HG02852 (cell line): Measurements from ENCODE around the gene C5orf15.

Source experiments
- ATAC-seq: cut with Tn5 transposase; IDR thresholded peaks from one replicate; pipeline ENCODE4 v1.9.1; 2021; ENCODE audit warnings: mild to moderate bottlenecking, moderate library complexity; ENCODE audit not compliant: unreplicated experiment

Gene C5orf15

DNA sequence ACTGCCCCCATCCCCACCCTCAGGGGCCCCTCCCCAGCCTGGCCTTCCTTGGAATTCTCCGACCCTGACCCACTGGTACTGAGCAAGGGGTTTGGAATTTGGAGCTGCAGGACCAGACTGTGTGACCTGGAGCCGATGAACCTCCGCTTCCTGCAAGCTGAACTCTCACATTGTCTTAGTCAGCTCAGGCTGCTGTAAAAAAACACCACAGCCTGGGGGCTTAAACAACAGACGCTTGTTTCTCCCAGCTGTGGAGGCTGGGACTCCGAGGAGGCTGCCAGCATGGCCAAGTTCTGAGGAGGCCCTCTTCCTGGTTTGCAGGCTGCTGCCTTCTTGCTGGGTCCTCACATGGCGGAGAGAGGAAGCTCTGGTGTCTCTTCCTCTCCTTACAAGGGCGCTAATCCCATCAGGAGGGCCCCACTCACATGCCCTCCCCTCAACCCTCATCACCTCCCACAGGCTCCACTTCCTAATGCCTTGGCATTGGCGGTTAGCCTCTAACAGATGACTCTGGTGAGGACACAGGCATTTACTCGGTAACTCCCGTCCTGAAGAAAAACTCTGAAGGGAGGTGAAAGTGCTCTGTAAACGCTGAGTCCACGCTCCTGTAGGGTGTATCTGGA lies 42.4 kb downstream of the C5orf15 start:
- ATAC-seq, result no peak

DNA sequence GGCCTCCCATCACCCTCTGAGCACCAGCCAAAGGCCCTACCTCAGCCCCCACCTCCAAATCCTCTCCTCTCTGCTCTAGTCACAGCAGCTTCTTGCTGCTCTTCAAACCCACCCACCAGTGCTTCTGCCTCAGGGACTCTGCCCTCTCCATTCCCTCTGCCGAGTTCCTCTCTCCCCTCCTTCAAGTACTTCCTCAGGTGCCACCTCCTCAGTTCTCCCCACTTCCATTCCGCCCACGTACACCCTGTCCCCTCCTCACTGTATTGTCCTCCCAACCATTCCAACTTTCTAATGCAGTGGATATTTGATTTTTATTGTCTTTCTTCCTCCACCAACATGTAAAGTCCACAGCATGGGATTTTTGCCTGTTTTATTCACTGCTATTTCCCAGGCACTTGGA lies 43.2 kb downstream of the C5orf15 start:
- ATAC-seq, result no peak

DNA sequence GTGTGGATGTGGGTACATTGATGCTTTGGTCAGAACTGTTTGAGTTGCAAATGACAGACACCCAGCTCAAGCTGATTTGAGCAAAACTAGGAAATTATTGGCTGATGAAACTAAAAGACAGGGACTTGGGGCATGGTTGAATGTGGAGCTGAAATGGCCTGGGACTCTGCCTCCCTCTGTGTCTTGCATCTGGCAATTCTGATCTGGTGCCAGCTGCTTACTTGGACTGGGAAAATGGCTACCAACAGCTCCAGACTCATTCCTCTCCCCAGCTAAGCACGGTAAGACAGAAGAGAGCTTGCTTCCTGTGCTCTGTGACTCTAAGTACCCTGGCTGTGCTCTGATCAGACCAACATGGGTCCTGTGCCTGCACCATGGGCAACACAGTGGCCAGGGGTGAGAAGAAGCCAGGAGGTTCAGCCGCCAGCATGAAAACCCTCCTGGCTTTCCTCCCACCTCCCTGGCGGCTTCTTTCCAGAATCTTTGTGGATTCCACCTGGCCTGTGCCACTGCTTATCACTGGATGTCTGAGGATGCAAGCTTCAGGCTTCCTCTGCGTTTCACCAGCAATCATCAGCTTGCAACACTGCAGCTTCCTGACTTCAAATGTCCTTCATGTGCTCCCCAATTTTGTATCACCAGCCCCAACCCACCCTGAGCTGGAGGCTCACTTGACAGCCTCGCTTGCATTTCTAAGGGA lies 44.1 kb downstream of the C5orf15 start:
- ATAC-seq, result no peak

DNA sequence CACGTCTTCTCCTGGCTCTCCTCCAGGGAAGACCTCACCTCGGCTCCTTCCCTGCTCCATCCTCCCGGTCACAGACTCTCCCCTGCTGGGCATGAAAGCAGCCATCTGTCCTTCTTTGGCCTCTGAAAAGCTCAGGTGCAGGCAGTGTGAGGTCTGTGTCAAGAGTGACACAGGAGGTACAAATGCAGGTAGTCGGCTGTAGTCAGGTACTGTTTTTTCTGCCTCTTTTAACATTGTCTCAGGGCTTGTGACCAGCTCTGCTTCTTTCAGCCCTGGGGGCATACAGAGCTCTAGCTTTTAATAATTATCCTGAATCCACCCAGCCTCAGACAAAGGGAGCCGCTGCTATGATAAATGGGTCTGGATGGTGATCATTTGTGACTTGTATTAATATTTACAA lies 46.4 kb downstream of the C5orf15 start:
- ATAC-seq, result no peak

DNA sequence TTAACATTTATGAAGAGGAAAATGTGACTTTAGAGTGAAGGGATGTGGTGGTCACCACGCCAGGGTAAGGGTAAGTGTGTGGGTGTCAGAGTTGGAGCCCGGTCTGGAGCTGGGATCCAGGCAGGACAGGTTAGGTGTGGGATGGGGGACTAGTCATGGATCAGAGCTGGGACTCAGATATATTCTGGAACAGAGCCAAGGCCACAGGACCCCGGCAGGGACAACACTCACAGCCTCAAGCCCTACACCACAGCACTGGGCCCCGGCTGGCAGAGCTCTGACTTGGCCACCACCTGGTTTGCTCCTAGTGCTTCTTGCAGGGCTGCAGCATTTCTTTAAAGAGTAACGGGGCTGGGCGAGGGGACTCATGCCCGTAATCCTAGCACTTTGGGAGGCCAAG lies 47.4 kb downstream of the C5orf15 start:
- no peak for ATAC-seq

DNA sequence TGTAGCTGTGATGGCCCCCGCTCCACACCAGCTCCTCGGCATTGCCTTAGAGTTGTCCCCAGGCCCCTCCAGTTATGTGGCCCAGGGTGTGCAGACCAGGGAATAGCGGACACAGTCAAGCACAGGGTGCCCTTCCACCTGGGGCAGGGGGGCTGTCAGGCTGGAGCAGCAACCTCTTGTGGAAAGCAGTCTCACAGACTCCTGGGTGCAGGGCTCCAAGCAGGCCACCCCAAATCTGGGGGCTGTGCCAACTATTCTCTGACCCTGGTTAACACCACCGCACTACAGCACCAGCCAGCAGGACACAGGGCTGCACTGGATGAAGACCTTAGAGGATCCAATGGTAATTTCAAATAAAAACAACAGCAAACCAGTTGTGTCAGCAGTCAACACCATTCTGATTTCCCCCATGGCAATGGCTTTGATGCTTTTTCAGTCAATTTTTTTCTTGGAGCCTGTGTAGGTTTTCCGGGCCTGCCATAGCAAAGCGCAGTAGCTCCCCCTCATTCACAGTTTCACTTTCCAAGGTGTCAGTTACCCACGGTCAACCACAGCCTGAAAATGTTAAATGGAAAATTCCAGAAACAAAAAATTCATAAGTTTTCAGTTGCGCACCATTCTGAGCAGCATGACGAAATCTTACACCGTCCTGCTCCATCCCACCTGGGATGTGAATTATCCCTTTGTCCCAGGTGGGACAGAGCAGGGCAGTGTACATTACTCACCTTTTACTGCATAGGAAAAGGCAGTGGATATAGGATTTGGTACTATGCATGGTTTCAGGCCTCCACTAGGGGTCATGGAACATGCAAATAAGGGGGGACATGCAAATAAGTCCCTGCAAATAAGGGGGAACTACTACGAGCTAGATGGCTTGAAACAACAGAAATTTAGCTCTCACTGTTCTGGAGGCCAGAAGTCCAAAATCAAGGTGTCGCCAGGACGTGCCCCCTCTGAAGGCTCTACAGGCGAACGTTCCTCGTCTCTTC lies 49.0 kb downstream of the C5orf15 start:
- no peak for ATAC-seq

DNA sequence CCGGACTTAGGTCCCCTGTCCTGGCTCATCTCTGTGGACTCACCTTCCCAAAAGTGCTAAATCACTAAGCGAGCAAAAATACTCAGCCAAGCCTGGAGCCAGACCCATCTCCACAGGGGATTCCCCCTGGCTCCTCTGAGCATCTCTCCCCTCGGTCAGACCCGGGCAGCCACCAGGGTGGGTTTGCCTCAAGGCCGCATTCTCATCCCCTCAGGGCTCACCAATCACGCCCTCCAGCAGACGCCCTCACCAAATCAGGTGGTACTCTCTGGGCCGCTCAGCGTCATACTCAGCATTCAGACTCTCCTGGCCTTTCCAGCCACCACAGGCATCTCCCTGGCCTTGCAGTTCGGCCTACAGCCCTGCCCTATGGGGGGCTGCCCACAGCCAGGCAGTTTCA lies 49.7 kb downstream of the C5orf15 start:
- ATAC-seq, result no peak

DNA sequence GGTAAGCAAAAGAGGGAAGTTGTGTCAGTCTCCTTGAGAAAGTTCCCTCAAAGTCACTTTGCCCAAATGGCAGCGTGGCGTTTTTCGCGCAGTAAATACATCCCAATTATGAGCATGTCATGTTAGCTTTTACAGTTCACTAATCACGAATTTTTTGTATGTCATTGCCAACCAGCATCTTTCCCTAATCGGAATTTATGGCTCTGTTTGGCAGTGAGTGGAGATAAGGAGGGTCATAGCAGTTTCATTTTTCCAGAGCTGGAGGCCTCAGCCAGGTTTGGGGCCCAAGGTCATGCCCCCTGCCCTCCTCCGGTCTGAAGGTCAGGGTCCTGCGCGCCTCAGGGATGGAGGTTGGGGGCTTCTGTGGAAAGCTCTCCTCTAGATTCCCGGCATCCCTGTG lies 50.1 kb downstream of the C5orf15 start:
- no peak for ATAC-seq

DNA sequence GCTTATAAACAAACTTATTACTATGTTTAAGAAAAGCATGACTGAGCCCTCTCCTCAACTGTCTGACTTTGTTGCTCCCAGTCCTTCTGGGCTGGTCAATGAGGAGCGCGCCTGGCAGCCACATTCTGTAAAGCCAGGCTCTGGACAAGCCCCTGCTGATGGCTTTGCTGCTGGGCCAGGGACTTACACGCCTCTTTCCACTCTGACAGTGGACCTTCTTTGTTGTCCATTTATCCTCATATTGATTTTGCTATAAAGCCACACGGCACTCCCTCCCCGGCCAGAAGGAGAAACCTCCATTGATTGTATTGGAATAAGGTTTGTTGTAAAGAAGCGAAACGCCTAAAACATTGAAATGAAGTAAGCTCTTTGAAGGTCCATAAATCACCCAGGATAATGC lies 50.6 kb downstream of the C5orf15 start:
- ATAC-seq, result no peak

DNA sequence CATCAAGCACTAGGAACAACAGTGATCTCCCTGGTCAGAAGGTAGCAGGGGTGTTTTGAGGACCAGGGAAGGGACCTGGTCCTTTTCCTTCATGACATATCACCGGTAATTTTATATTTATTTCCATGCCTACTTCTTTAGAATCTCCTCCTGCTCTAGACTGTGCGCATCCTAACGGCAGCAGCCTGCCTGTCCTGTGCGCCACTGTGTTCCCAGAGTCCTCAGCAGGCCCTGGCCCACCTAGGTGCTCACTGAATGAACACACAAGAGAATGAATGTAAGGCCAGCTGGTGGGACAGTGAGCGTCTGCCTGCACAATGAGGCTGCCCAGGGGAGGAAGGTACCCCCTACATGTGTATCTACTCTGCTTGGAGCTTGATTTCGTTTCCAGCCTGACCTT lies 51.5 kb downstream of the C5orf15 start:
- no peak for ATAC-seq

DNA sequence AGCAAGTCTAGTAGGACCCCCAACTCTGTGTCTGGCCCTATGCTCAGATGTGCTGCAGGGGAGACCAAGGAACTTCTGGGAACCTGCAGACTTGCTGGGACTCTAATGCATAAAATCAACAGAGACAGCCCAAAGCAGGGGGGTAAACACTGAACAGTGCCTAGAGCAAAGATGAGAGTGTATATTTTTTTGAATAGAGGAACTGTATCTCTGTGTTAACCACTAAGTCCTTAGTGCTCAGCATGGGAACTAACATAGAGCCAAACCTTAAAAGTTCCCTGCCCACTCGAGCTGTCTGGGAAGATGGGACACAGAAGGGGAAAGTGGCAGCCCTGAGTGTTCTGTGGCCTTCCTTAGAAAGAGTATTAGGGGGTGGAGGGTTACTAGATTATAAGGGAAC lies 51.9 kb downstream of the C5orf15 start:
- no peak for ATAC-seq

DNA sequence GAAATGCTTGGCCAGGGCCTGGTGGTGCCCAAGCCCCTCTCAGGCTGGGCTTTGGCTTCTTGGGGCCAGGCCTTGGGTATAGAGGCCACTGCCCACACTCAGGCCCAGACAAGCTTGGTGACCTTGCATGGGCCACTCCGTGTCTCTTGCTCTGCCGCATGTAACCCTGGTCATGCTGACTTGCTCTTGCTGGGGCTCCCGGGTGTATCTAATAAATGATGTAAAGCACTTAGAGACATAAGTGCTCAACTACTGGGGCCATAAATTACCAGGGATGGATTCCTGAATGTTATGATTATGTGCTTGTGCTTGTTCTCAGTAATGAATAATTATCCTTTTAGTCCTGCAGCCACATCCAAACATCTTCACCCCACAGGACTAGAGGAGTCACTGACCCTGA lies 54.0 kb downstream of the C5orf15 start:
- no peak for ATAC-seq

DNA sequence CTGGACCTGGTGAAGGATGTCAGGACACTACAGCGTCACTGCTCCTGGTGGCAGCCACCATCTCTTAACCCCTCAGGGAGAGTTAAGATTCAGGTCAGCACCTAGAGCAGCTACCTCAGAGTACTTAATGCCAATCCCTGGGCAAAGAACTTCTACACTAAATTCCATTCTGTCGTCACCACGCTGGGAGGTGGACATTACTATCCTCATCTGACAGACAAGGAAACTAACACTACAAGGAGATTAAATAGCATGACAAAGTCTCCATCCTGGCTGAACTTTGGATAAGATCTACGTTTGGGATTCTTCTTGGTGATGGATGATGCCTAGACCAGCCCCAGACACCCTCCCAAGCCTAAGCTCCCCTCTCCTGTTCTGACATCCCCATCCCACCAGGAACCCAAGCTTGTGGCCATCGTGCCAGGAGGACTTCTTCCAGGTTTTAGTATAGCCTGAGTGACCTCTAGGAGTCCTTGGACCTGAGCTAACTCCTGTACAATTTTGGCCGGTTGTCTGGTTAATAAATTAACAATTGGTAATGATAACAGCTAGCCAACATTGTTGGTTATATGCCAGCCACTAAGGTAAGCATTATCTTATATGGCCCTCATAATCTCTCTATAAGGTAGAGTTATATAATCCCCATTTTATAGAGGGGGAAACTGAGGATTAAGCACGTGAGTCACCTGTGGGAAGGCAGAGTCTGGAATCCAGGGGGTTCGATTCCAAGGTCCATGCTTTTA lies 54.8 kb downstream of the C5orf15 start:
- no peak for ATAC-seq

DNA sequence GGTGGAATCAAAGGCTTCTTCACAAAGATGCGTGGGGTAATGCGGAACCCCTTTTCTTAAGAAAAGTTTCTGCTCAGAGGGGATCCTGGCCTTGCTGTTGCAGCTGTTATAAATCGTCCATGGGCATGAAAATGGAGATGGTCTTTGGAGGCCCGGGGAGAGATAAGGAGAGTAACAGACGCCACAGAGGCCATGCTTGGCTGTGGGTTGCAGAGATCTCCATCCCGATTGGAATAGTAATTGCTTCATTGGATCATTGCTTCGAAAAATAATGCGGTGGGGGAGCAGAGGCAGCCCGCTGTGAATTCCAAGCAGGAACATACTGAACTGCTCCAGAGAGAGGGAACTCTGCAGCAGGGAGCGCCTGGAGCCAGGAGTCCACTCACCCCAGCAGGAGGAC lies 55.5 kb downstream of the C5orf15 start:
- ATAC-seq, result no peak

DNA sequence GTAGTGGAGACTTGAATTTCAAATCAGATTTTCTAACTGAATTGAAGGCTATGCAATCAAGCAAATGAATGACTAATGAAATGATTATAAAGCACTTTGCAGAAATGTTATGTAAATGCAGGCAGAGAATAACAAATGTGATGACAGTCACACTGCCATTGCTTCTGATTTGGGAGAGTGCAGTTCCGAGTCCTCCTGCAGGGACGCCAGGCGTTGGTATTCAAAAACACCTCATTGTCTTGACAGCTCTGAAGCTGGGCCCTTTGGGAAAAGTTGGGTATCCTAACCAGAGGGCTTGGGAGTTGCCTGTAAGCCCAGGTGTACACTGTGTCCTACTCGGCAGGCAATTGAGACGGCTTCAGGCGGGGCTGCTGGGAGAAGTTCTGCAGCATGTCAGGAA lies 57.9 kb downstream of the C5orf15 start:
- no peak for ATAC-seq

DNA sequence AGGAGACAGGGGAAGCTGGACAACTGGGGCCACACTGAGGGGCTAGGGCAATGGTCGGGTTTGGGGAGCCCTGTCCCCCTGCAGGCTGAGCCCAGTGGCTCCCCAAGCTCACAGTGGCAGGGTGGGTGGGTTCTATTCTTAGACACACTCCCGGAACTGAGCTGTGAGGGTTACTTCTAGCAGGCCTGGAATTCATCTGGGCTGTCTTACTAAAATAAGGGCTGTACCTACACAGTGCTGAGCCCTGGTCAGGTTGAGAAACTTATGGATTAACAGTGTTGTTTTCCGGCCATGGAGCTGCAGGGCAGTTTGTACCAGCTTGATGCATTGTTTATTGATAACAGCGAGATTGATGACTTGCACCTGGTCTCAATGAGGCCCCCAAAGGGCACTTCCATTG lies 58.8 kb downstream of the C5orf15 start:
- ATAC-seq, result no peak

DNA sequence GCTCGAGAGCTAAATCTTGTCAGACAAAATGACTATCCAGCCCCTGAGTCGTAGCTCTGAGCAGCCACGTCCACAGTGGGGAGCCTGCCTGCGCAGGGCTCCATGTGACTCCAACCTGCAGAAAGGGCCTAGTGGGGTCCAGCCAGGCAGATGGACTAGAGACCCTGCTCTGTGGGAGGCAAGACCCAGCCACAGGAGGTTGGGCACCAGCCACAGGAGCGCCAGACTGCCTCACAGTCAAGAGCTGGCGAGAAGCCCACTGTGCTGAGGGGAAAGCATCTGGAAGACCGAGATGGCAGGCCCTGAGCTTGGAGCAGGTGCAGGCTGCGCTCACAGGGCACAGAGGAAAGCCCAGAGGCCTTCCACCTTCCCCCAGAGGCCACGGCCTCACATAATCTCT lies 61.4 kb downstream of the C5orf15 start:
- ATAC-seq, result no peak

DNA sequence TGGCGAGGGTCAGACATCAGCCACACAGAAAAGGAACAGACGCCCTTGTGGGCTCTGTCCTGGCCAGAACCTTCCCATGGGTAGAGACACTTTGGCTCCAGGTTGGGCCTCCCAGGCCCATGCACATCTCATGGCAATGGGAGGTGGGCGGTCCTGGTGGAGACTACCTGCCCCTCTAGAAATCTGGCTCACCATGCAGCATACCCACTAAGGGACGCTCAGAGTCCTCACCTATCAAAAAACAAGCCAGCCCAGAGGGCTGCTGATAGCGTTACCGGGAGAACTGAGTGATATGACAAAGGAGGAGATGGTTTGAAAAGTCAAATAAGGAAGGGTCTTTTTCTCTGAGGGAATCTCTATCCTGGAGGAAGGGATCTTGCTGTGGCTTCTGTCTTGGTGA lies 62.1 kb downstream of the C5orf15 start:
- no peak for ATAC-seq
